GM10248 (cell line): Measurements from ENCODE around the gene HMCN1.
"Not testable (repeated sequence)": the region's sequence is repeated elsewhere in the genome, so short reads cannot be mapped to it uniquely, and the experiment has no call there.

Source experiments
- CTCF ChIA-PET: fragments of 300-600 bp; sonication (Branson Sonifier 250); formaldehyde crosslinking; extraction: SDS; loops from one replicate; lab custom pipeline; 2021; ENCODE audit warnings: antibody characterized with exemption; lab: Yijun Ruan, JAX
- POLR2A ChIA-PET: fragments of 350-650 bp; sonication (Branson Sonifier 250); formaldehyde crosslinking; extraction: SDS; loops from one replicate; lab custom pipeline; 2020; ENCODE audit warnings: antibody characterized with exemption; lab: Yijun Ruan, JAX
- DNase-seq: peaks from one replicate; pipeline ENCODE4 v3.0.0; 2012; ENCODE audit errors: extremely low spot score
- TF ChIP-seq, protein P1 (sequence below): IDR thresholded peaks from 2 replicates; pipeline ENCODE4 v1.5.1; 2012; ENCODE audit warnings: mild to moderate bottlenecking, low read depth; ENCODE audit errors: extremely low read depth, missing control alignments, control extremely low read depth

The HMCN1 gene

DNA sequence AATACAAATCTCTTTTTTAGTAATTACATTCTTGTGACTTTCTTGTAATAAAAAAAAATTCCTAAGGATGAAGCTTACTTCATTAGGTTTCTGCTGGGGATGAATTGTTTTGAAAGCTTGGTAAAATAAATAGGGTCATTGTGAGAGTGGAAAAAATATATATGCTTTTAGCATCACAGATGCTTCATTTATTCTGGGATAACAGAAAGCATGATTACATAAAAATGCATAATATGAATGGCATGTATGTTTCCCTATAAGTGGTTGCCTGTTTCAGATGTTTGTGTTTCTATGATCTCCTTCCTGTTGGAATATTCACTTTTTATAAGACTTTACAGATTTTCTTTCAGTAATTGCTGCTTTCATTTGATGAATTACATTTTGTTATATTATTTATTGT lies 42.3 kb downstream of the HMCN1 start:
- CTCF ChIA-PET = interaction anchor here (1.5 kb wide), 1 partner anchor 10 kb away, joined by 5 read pairs; no protein-coding TSS in a partner anchor
- POLR2A ChIA-PET = no interaction called here
- TF ChIP-seq, protein P1, sequence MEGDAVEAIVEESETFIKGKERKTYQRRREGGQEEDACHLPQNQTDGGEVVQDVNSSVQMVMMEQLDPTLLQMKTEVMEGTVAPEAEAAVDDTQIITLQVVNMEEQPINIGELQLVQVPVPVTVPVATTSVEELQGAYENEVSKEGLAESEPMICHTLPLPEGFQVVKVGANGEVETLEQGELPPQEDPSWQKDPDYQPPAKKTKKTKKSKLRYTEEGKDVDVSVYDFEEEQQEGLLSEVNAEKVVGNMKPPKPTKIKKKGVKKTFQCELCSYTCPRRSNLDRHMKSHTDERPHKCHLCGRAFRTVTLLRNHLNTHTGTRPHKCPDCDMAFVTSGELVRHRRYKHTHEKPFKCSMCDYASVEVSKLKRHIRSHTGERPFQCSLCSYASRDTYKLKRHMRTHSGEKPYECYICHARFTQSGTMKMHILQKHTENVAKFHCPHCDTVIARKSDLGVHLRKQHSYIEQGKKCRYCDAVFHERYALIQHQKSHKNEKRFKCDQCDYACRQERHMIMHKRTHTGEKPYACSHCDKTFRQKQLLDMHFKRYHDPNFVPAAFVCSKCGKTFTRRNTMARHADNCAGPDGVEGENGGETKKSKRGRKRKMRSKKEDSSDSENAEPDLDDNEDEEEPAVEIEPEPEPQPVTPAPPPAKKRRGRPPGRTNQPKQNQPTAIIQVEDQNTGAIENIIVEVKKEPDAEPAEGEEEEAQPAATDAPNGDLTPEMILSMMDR = no peak
- no peak for DNase-seq

DNA sequence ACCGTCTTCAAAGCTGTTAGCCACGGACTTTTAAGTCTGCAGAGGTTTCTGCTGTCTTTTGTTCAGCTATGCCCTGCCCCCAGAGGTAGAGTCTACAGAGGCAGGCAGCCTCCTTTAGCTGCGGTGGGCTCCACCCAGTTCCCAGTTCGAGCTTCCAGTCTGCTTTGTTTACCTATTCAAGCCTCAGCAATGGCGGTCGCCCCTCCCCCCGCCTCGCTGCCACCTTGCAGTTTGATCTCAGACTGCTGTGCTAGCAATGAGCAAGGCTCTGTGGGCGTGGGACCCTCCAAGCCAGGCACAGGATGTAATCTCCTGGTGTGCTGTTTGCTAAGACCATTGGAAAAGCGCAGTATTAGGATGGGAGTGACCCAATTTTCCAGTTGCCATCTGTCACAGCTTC lies 49.7 kb downstream of the HMCN1 start:
- CTCF ChIA-PET = interaction anchor here (1.0 kb wide), 1 partner anchor 14 kb away, joined by 3 read pairs; no protein-coding TSS in a partner anchor
- POLR2A ChIA-PET, DNase-seq: not testable (repeated sequence)

DNA sequence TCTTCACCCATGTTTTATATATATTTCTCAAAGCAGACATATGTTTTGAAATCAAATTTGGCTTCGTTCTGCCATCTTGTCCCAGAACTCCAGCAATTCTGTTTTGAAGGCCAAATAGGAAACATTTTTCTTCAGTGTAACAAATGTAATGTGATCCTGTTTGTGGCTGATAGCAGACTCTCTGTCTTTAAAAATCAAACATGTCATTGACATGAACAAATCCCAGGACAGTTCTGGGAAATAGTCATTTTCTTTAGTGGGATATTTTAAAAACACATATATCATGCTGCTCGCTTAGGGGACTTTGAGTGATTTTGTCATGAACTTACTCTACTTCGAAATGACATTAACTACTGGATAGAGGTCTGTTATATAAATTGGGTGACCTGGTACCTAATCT lies 51.4 kb downstream of the HMCN1 start:
- no peak for DNase-seq
- TF ChIP-seq, protein P1 = no peak
- CTCF ChIA-PET = interaction anchor here (2.0 kb wide), 1 partner anchor 9 kb away, joined by 5 read pairs; no protein-coding TSS in a partner anchor
- POLR2A ChIA-PET = no interaction called here

DNA sequence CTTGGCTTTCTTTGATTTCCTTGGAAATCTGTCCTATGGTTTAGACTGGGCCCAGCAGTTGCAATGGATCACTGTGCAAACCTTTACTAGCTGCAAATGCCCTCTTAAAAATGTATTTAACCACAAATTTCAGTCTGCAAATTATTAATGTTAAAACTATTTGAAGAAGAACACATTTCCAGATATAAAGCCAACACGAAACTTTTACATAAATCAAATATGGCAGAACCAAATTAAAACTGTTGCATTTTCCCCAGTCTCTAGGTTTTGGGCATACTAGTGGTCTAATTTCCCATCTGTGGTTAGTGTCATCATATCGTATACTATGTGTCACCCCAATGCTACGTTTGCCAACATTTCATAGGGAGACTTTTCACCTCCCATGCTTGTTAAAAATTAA lies 52.3 kb downstream of the HMCN1 start:
- POLR2A ChIA-PET = no interaction called here
- CTCF ChIA-PET = interaction anchor here (0.7 to 2.0 kb wide), 5 partner anchors 10 to 66 kb away, joined by 3 to 6 read pairs (median 4); no protein-coding TSS in a partner anchor
- TF ChIP-seq, protein P1 = no peak
- DNase-seq = no peak

DNA sequence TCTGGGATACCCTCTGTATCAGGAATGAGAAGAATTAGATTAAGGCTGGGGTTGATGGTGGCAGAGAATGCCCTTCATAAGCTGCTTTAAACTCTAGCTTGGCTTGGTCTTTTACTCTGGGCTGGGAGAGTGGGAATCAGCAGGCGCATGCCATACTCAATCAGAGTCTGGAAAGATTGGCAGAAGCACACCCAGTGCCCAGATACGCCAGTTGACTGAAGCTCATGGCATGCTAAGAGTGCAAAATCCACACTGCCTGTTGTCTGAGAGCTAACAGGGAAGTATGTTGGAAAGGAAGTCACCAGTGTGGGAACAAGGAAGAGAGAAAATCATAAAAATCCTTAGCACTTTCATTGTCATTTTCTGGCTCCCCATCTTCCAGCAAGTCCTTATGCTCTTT lies 53.0 kb downstream of the HMCN1 start:
- TF ChIP-seq, protein P1 = no peak
- POLR2A ChIA-PET = no interaction called here
- DNase-seq = no peak
- CTCF ChIA-PET = interaction anchor here (0.7 to 2.0 kb wide), 5 partner anchors 11 to 67 kb away, joined by 3 to 6 read pairs (median 4); no protein-coding TSS in a partner anchor

DNA sequence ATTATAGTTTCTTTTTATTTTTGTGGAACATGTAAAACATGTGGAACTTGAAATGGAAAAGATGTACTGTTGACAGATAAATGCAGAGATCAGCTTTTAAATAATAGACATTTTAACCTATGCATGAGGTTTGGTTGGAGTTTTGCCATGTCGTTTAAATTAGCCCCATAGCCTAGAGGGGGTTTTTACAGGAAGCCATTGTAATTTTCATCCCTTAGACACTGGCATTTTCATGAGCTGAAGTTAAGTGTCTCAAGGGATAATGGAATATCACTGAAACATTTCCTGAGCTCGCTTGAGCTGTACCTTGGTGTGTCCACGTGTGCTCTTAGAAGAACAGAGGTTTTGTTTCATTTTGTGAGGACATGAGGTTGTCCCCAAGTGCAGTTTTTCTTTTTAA lies 54.2 kb downstream of the HMCN1 start:
- TF ChIP-seq, protein P1 = no peak
- POLR2A ChIA-PET = no interaction called here
- CTCF ChIA-PET = no interaction called here
- DNase-seq = no peak

DNA sequence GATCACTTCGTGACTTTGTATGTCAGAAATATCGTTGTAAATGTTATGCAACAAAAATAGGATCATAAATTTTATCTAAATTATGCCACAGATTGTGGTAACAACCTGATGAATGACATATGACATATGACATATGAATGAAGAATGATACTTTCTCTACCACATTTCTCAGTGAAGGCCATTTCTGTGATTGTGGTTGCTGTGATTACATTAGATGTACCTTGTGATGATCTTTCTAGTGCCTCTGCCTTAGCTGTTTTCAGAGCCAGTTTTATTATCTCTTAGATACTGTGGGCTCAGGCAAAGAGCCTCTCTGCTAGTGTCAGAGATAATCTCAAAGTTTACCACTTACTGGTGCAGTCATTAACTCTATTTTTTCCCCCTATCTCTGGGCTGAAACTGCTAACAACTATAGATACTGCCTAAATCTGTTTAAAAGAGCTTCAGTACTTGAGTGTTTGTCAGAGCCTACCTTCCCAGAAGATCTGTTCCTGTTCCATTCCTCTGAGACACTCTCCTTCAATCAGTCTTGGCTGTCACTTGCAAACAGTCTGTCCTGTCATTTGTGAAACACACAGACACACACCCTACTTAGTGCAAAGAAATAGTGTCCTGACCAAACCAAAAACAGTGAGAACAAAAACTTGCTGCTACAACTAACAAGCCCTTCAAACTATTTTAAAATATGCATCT lies 55.5 kb downstream of the HMCN1 start:
- ChIA-PET POLR2A (no interaction called here), CTCF (interaction anchor here (1.1 kb wide), 1 partner anchor 28 kb away, joined by 3 read pairs; no protein-coding TSS in a partner anchor)
- DNase-seq = no peak
- TF ChIP-seq, protein P1 = no peak
